ENCODE data around the gene PAXX. TPM values are rescaled to one million over a fixed set of nuclear protein-coding genes. Genes with fewer than 3 reads are reported as not detected.

PAXX gene
- total RNA-seq, 1 donor from 2014 or later = 15.3 TPM

GRCh38 chr9:136960212-136960937 is 31.8 kb upstream of the PAXX start:
- H3K4me1 Mint-ChIP-seq (ENCODE audit: low read depth, unreplicated experiment) = peaks cover 5% of the 10 kb centered on the region
- DNase-seq (ENCODE audit: low read depth) = no peak
- no peak overlapping the region for H3K9ac ChIP-seq (ENCODE audit: low read length)

GRCh38 chr9:136960938-136961275 is 31.3 kb upstream of the PAXX start:
- Histone ChIP-seq H4K20me1 (ENCODE audit: insufficient read depth, low read length) (no peaks in the 10 kb centered on the region), H3K79me2 (ENCODE audit: insufficient read depth, low read length) (no peaks in the 10 kb centered on the region), H3K9ac (ENCODE audit: low read length) (no peak overlapping the region), H2AFZ (ENCODE audit: low read depth, low read length) (no peak overlapping the region), H3K4me1 (ENCODE audit: insufficient read depth, low read length) (no peaks in the 10 kb centered on the region), H3K4me3 (ENCODE audit: insufficient read depth, low read depth, low read length) (no peak overlapping the region), H3K36me3 (ENCODE audit: insufficient read depth, low read length) (no peaks in the 10 kb centered on the region), H3K27ac (ENCODE audit: low read depth, low read length) (no peak overlapping the region), H3K9me3 (ENCODE audit: insufficient read depth, low read depth, low read length) (no peaks in the 10 kb centered on the region), H3K27me3 (ENCODE audit: insufficient read depth, low read length) (no peaks in the 10 kb centered on the region), H3K4me2 (ENCODE audit: low read length) (no peak overlapping the region)
- Mint-ChIP-seq H3K4me3 (ENCODE audit: unreplicated experiment) (no peak overlapping the region), H3K9me3 (ENCODE audit: unreplicated experiment) (peaks cover 3% of the 10 kb centered on the region), H3K27me3 (ENCODE audit: low read depth, unreplicated experiment) (peaks cover 13% of the 10 kb centered on the region), H3K36me3 (ENCODE audit: low read depth, unreplicated experiment) (no peaks in the 10 kb centered on the region), H3K4me1 (ENCODE audit: low read depth, unreplicated experiment) (peaks cover 5% of the 10 kb centered on the region), H3K27ac (ENCODE audit: unreplicated experiment) (no peak overlapping the region)
- DNase-seq (ENCODE audit: low read depth) (no peak), FAIRE-seq (no peak)
- TF ChIP-seq CTCF (IDR thresholded peaks at IDR 0.05; ENCODE audit: insufficient read depth, low read depth, low read length) = no peak
- TF ChIP-seq EZH2 (IDR thresholded peaks at IDR 0.05; ENCODE audit: insufficient read depth, low read length) = no peak

More at GRCh38 chr9:136960212-136960937, 31.8 kb upstream of the PAXX start:
- Histone ChIP-seq H3K36me3 (ENCODE audit: insufficient read depth, low read length) (no peaks in the 10 kb centered on the region), H2AFZ (ENCODE audit: low read depth, low read length) (no peak overlapping the region), H4K20me1 (ENCODE audit: insufficient read depth, low read length) (no peaks in the 10 kb centered on the region), H3K79me2 (ENCODE audit: insufficient read depth, low read length) (no peaks in the 10 kb centered on the region), H3K4me1 (ENCODE audit: insufficient read depth, low read length) (no peaks in the 10 kb centered on the region), H3K9me3 (ENCODE audit: insufficient read depth, low read depth, low read length) (no peaks in the 10 kb centered on the region), H3K27ac (ENCODE audit: low read depth, low read length) (no peak overlapping the region), H3K27me3 (ENCODE audit: insufficient read depth, low read length) (no peaks in the 10 kb centered on the region), H3K4me2 (ENCODE audit: low read length) (no peak overlapping the region), H3K4me3 (ENCODE audit: insufficient read depth, low read depth, low read length) (no peak overlapping the region)
- peaks cover 3% of the 10 kb centered on the region for H3K9me3 Mint-ChIP-seq (ENCODE audit: unreplicated experiment)
- peaks cover 12% of the 10 kb centered on the region for H3K27me3 Mint-ChIP-seq (ENCODE audit: low read depth, unreplicated experiment)
- no peak overlapping the region for H3K27ac Mint-ChIP-seq (ENCODE audit: unreplicated experiment)
- H3K36me3 Mint-ChIP-seq (ENCODE audit: low read depth, unreplicated experiment) = no peaks in the 10 kb centered on the region
- H3K4me3 Mint-ChIP-seq (ENCODE audit: unreplicated experiment) = no peak overlapping the region
- no peak for FAIRE-seq
- TF ChIP-seq EZH2 (IDR thresholded peaks at IDR 0.05; ENCODE audit: insufficient read depth, low read length) (no peak), CTCF (IDR thresholded peaks at IDR 0.05; ENCODE audit: insufficient read depth, low read depth, low read length) (no peak)

Measured in astrocyte (in vitro differentiated cells and primary cell).